Natural killer cell (primary cell): Measurements from ENCODE around the gene PERM1. TPM values are rescaled to one million over a fixed set of nuclear protein-coding genes. Genes with fewer than 3 reads are reported as not detected.

Experiments
- ATAC-seq, 3 donors: fragments of 150-1000 bp in 2 of 3; fragments of 200-7000 bp in 1 of 3; cut with Tn5 transposase; 1 replicate in 1 of 3; 2 replicates in 2 of 3; pipeline ENCODE4 v1.10.0; 2021; ENCODE audit warnings: mild to moderate bottlenecking in 2 of 3, moderate library complexity in 2 of 3
- DNase-seq, 2 donors: peaks; one replicate each; pipeline versions ENCODE4 v3.0.0 to v3.0.0-alpha.2; 2013 to 2021; ENCODE audit warnings: mixed read lengths in 1 of 2
- H3K27ac ChIP-seq: one replicate; pipeline ENCODE4 v1.5.1; 2013; ENCODE audit warnings: mild to moderate bottlenecking, low read length
- H3K27me3 ChIP-seq: one replicate; pipeline ENCODE4 v1.6.1; 2013; ENCODE audit warnings: low read length; ENCODE audit not compliant: control insufficient read depth, insufficient read depth
- H3K36me3 ChIP-seq: one replicate; pipeline ENCODE4 v1.6.1; 2013; ENCODE audit warnings: low read length; ENCODE audit not compliant: control insufficient read depth, insufficient read depth
- H3K4me1 ChIP-seq: one replicate; pipeline ENCODE4 v1.6.1; 2013; ENCODE audit warnings: low read length; ENCODE audit not compliant: control insufficient read depth, insufficient read depth
- H3K4me3 ChIP-seq: one replicate; pipeline ENCODE4 v1.5.1; 2013; ENCODE audit warnings: low read length
- H3K9me3 ChIP-seq: one replicate; pipeline ENCODE4 v1.6.1; 2013; ENCODE audit warnings: low read length; ENCODE audit not compliant: control insufficient read depth, insufficient read depth
- H3K27ac Mint-ChIP-seq, 2 donors: one replicate each; pipeline ENCODE4 v1.8.0; 2022; ENCODE audit warnings: mild to moderate bottlenecking in 2 of 2, mixed read lengths in 2 of 2, moderate library complexity in 1 of 2
- H3K27me3 Mint-ChIP-seq, 2 donors: one replicate each; pipeline ENCODE4 v1.8.0; 2022; ENCODE audit warnings: low read depth in 2 of 2, mixed read lengths in 2 of 2
- H3K36me3 Mint-ChIP-seq: one replicate; pipeline ENCODE4 v1.8.0; 2022; ENCODE audit warnings: mixed read lengths
- H3K4me1 Mint-ChIP-seq, 2 donors: one replicate each; pipeline ENCODE4 v1.8.0; 2022; ENCODE audit warnings: mixed read lengths in 2 of 2
- H3K4me3 Mint-ChIP-seq: one replicate; pipeline ENCODE4 v1.8.0; 2022; ENCODE audit warnings: mild to moderate bottlenecking, moderate library complexity, mixed read lengths
- H3K9me3 Mint-ChIP-seq, 2 donors: one replicate each; pipeline ENCODE4 v1.8.0; 2022; ENCODE audit warnings: mixed read lengths in 2 of 2
- CTCF ChIP-seq: fragments of 200-600 bp; IDR thresholded peaks from one replicate; pipeline ENCODE4 v1.8.0; 2022; ENCODE audit warnings: antibody characterized with exemption
- WGBS: methylation state at CpG from one replicate; pipeline ENCODE4 v1.1.7; 2013; ENCODE audit warnings: missing lambda C conversion rate; ENCODE audit not compliant: insufficient coverage; 5-methylcytosine and 5-hydroxymethylcytosine counted together
- intact Hi-C: fragments of 100-400 bp; cut with micrococcal nuclease; formaldehyde crosslinking; loops from one replicate; pipeline ENCODE4 v1.14.2; 2022
- total RNA-seq, 4 donors: library from RNA; stranded (reverse); fragments of 120-200 nt in 1 of 4; gene quantifications; one replicate each; pipeline versions ENCODE4 v1.2.3 to v1.2.4, GENCODE V29; 2013 to 2022

PERM1 gene
- total RNA-seq, 3 donors from 2014 or later (not counting 1 experiment from before 2014, with no cell fraction given): not detected

GRCh38 chr1:955474-955873, 26.4 kb downstream of the PERM1 start:
- peaks cover 33% of the 10 kb centered on the region for H3K4me1 ChIP-seq
- no peak overlapping the region for H3K27ac Mint-ChIP-seq

GRCh38 chr1:954927-955326, 27.0 kb downstream of the PERM1 start:
- WGBS: 96% methylated on average over 13 of the region's 13 CpGs
- ATAC-seq: no peak
- intact Hi-C loops: no loop called here
- peaks cover 6% of the 10 kb centered on the region for H3K36me3 Mint-ChIP-seq
- H3K4me3 Mint-ChIP-seq: no peak overlapping the region
- H3K27ac ChIP-seq: no peak overlapping the region
- no peaks in the 10 kb centered on the region for H3K27me3 ChIP-seq
- H3K9me3 ChIP-seq: no peaks in the 10 kb centered on the region
- H3K4me3 ChIP-seq: no peak overlapping the region
- H3K9me3 Mint-ChIP-seq: no peaks in the 10 kb centered on the region
- H3K4me1 ChIP-seq: peaks cover 29% of the 10 kb centered on the region
- no peak for DNase-seq
- H3K27me3 Mint-ChIP-seq: no peaks in the 10 kb centered on the region
- TF ChIP-seq CTCF: no peak
- peaks cover 23 to 36% of the 10 kb centered on the region in 2 donors for H3K4me1 Mint-ChIP-seq
- no peak overlapping the region for H3K27ac Mint-ChIP-seq
- H3K36me3 ChIP-seq: peaks cover 62% of the 10 kb centered on the region

More at GRCh38 chr1:955474-955873, 26.4 kb downstream of the PERM1 start:
- H3K4me1 Mint-ChIP-seq: peaks cover 23 to 36% of the 10 kb centered on the region in 2 donors
- Histone ChIP-seq H3K9me3 (no peaks in the 10 kb centered on the region), H3K36me3 (peaks cover 57% of the 10 kb centered on the region), H3K27ac (no peak overlapping the region), H3K27me3 (no peaks in the 10 kb centered on the region), H3K4me3 (no peak overlapping the region)
- ATAC-seq (no peak), DNase-seq (no peak)
- H3K27me3 Mint-ChIP-seq: no peaks in the 10 kb centered on the region
- TF ChIP-seq CTCF: no peak
- intact Hi-C loops: no loop called here
- no peak overlapping the region for H3K4me3 Mint-ChIP-seq
- H3K36me3 Mint-ChIP-seq: peaks cover 6% of the 10 kb centered on the region
- H3K9me3 Mint-ChIP-seq: no peaks in the 10 kb centered on the region
- WGBS: 54% methylated on average over 6 of the region's 6 CpGs

GRCh38 chr1:953524-954320, 28.2 kb downstream of the PERM1 start:
- no peak overlapping the region for H3K4me3 ChIP-seq
- no peak for DNase-seq
- intact Hi-C loops: no loop called here
- ATAC-seq: no peak
- peaks cover 21 to 34% of the 10 kb centered on the region in 2 donors for H3K4me1 Mint-ChIP-seq
- no peaks in the 10 kb centered on the region for H3K9me3 Mint-ChIP-seq
- H3K4me3 Mint-ChIP-seq: no peak overlapping the region
- peaks cover 20% of the 10 kb centered on the region for H3K4me1 ChIP-seq
- H3K36me3 ChIP-seq: peaks cover 73% of the 10 kb centered on the region
- no peak for TF ChIP-seq CTCF
- H3K27me3 Mint-ChIP-seq: no peaks in the 10 kb centered on the region
- H3K27ac ChIP-seq: no peak overlapping the region
- no peaks in the 10 kb centered on the region for H3K27me3 ChIP-seq
- 92% methylated on average over 32 of the region's 32 CpGs for WGBS
- H3K9me3 ChIP-seq: no peaks in the 10 kb centered on the region
- H3K27ac Mint-ChIP-seq: no peak overlapping the region
- peaks cover 6% of the 10 kb centered on the region for H3K36me3 Mint-ChIP-seq
